SK-N-SH (cell line): ENCODE results near the gene IL3. TPM values are rescaled to one million over a fixed set of nuclear protein-coding genes. Genes with fewer than 3 reads are reported as not detected.

Experiments used
- CTCF ChIA-PET: fragments of 300-600, 350-600 bp; formaldehyde crosslinking; extraction: SDS; loops from one replicate; lab custom pipeline; 2021; lab: Yijun Ruan, JAX
- POLR2A ChIA-PET: fragments of 350-600 bp; sonication (Branson Sonifier 250); formaldehyde crosslinking; extraction: SDS; loops from one replicate; lab custom pipeline; 2020; ENCODE audit warnings: antibody characterized with exemption, inconsistent platforms; lab: Yijun Ruan, JAX
- DNase-seq: peaks from one replicate; pipeline ENCODE4 v3.0.0; 2012
- H2AFZ ChIP-seq: fragments of 200-600 bp; sonication (generic); 2 replicates; pipeline ENCODE4 v1.8.1; 2016; ENCODE audit warnings: antibody characterized with exemption, mild to moderate bottlenecking, low read depth
- H3F3A ChIP-seq: fragments of 200-600 bp; sonication (generic); replicated peaks from 2 replicates; pipeline ENCODE3; 2016; ENCODE audit warnings: antibody characterized with exemption, mild to moderate bottlenecking; ENCODE audit not compliant: insufficient read depth
- H3K27ac ChIP-seq, 2 experiments: fragments of 200-500 bp in 1 of 2; fragments of 200-600 bp in 1 of 2; sonication (Bioruptor generic) in 1 of 2; sonication (generic), shearing (Covaris generic) in 1 of 2; 2 replicates each; pipeline versions ENCODE4 v1.5.1 to v1.6.1; 2014 to 2016; ENCODE audit warnings: low read depth in 2 of 2, inconsistent platforms in 1 of 2, low read length in 1 of 2, mild to moderate bottlenecking in 1 of 2, mixed read lengths in 1 of 2
- H3K27me3 ChIP-seq: fragments of 200-600 bp; sonication (generic), shearing (Covaris generic); 2 replicates; pipeline ENCODE4 v1.6.1; 2016; ENCODE audit warnings: mixed run types; ENCODE audit not compliant: insufficient read depth
- H3K36me3 ChIP-seq, 2 experiments: fragments of 200-500 bp in 1 of 2; fragments of 200-600 bp in 1 of 2; sonication (Bioruptor generic) in 1 of 2; sonication (generic) in 1 of 2; replicated peaks in 1 of 2; 2 replicates each; pipeline versions ENCODE3 to v1.5.1; 2014 to 2016; ENCODE audit warnings: low read length in 1 of 2, mild to moderate bottlenecking in 1 of 2; ENCODE audit not compliant: insufficient read depth in 2 of 2, control insufficient read depth in 1 of 2
- H3K4me1 ChIP-seq, 2 experiments: fragments of 200-500 bp in 1 of 2; fragments of 200-600 bp in 1 of 2; sonication (Bioruptor generic) in 1 of 2; sonication (generic), shearing (Covaris generic) in 1 of 2; 2 replicates each; pipeline versions ENCODE4 v1.5.1 to v1.6.1; 2014 to 2016; ENCODE audit warnings: low read depth in 1 of 2, low read length in 1 of 2, mixed run types in 1 of 2; ENCODE audit not compliant: insufficient read depth in 2 of 2, control insufficient read depth in 1 of 2
- H3K4me2 ChIP-seq: fragments of 200-600 bp; sonication (generic), shearing (Covaris generic); 2 replicates; pipeline ENCODE4 v1.6.1; 2017; ENCODE audit warnings: mixed run types
- H3K4me3 ChIP-seq, 2 experiments: fragments of 200-500 bp in 1 of 2; fragments of 200-600 bp in 1 of 2; sonication (Bioruptor generic) in 1 of 2; sonication (generic), shearing (Covaris generic) in 1 of 2; 2 replicates each; pipeline versions ENCODE4 v1.5.1 to v1.8.1; 2014 to 2016; ENCODE audit warnings: low read depth in 2 of 2, inconsistent platforms in 1 of 2, low read length in 1 of 2, mild to moderate bottlenecking in 1 of 2, mixed read lengths in 1 of 2, moderate library complexity in 1 of 2
- H3K79me2 ChIP-seq: fragments of 200-600 bp; sonication (generic); 2 replicates; pipeline ENCODE4 v1.8.1; 2017; ENCODE audit warnings: mild to moderate bottlenecking; ENCODE audit not compliant: insufficient read depth
- H3K9ac ChIP-seq: fragments of 200-600 bp; sonication (generic); 2 replicates; pipeline ENCODE4 v1.6.1; 2017; ENCODE audit warnings: mixed run types
- H3K9me2 ChIP-seq: fragments of 200-600 bp; sonication (generic); 2 replicates; pipeline ENCODE4 v1.6.1; 2017; ENCODE audit warnings: mixed run types
- H3K9me3 ChIP-seq: fragments of 200-600 bp; sonication (generic); 2 replicates; pipeline ENCODE4 v1.6.1; 2017; ENCODE audit warnings: mixed run types, mild to moderate bottlenecking, moderate library complexity
- H4K20me1 ChIP-seq: fragments of 200-600 bp; sonication (generic); 2 replicates; pipeline ENCODE4 v1.6.1; 2017; ENCODE audit warnings: mild to moderate bottlenecking, mixed run types; ENCODE audit not compliant: insufficient read depth
- EP300 ChIP-seq, 2 experiments: IDR thresholded peaks; 2 replicates each; pipeline versions ENCODE4 v1.4.0 to v1.6.1; 2012; ENCODE audit warnings: borderline replicate concordance in 1 of 2, low read depth in 1 of 2, low read length in 1 of 2
- EZH2phosphoT487 ChIP-seq: fragments of 200-600 bp; sonication (generic); IDR thresholded peaks from 2 replicates; pipeline ENCODE4 v1.6.1; 2017; ENCODE audit warnings: low read depth, mixed run types, mild to moderate bottlenecking, antibody characterized with exemption, moderate library complexity, borderline replicate concordance
- FOXJ3 ChIP-seq: sonication (generic); formaldehyde crosslinking; IDR thresholded peaks from 2 replicates; pipeline ENCODE4 v1.5.1; 2020; ENCODE audit warnings: mild to moderate bottlenecking, missing genetic modification reagents
- GABPA ChIP-seq: IDR thresholded peaks from 2 replicates; pipeline ENCODE4 v1.4.0; 2012; ENCODE audit warnings: low read depth, mild to moderate bottlenecking
- GATA2 ChIP-seq: sonication (generic); formaldehyde crosslinking; IDR thresholded peaks from 2 replicates; pipeline ENCODE4 v1.5.0; 2020; ENCODE audit warnings: mild to moderate bottlenecking, missing genetic modification reagents
- IRF3 ChIP-seq: fragments of 150-350 bp; IDR thresholded peaks from 2 replicates; pipeline ENCODE4 v1.6.1; 2016; ENCODE audit warnings: mild to moderate bottlenecking, low read depth, low read length
- JUND ChIP-seq: IDR thresholded peaks from 2 replicates; pipeline ENCODE4 v1.4.0; 2012
- MEF2A ChIP-seq: IDR thresholded peaks from 2 replicates; pipeline ENCODE4 v1.4.0; 2012; ENCODE audit warnings: low read depth, borderline replicate concordance
- MXI1 ChIP-seq: IDR thresholded peaks from 2 replicates; pipeline ENCODE4 v1.6.1; 2012; ENCODE audit warnings: mild to moderate bottlenecking, low read depth, low read length, improper control_type of control experiment
- NRF1 ChIP-seq: IDR thresholded peaks from 2 replicates; pipeline ENCODE4 v1.6.1; 2012; ENCODE audit warnings: low read depth, mild to moderate bottlenecking, low read length
- PBX3 ChIP-seq: IDR thresholded peaks from 2 replicates; pipeline ENCODE4; 2012
- RAD21 ChIP-seq: IDR thresholded peaks from 2 replicates; pipeline ENCODE4 v1.6.1; 2012; ENCODE audit warnings: mild to moderate bottlenecking, low read length
- RFX5 ChIP-seq: IDR thresholded peaks from 2 replicates; pipeline ENCODE4 v1.6.1; 2012; ENCODE audit warnings: mild to moderate bottlenecking, improper control_type of control experiment, low read length
- RXRA ChIP-seq: IDR thresholded peaks from 2 replicates; pipeline ENCODE4 v1.4.0; 2012; ENCODE audit warnings: low read depth, mild to moderate bottlenecking, borderline replicate concordance
- TEAD4 ChIP-seq: IDR thresholded peaks from 2 replicates; pipeline ENCODE4 v1.4.0; 2012; ENCODE audit warnings: mild to moderate bottlenecking, borderline replicate concordance; ENCODE audit not compliant: insufficient read depth
- YY1 ChIP-seq: IDR thresholded peaks from 2 replicates; pipeline ENCODE4 v1.4.0; 2012; ENCODE audit warnings: low read depth, mild to moderate bottlenecking
- WGBS: methylation state at CpG from one replicate; pipeline ENCODE4 v1.1.6; 2017; ENCODE audit warnings: low lambda C conversion rate; 5-methylcytosine and 5-hydroxymethylcytosine counted together
- polyA plus RNA-seq, 3 experiments: library from polyadenylated mRNA; depleted of rRNA; stranded (reverse); fragments of >200 nt; gene quantifications; 2 replicates each; pipeline ENCODE4 v1.2.3, GENCODE V29; 2012
- TF ChIP-seq, protein P1 (sequence below): IDR thresholded peaks from 2 replicates; pipeline ENCODE4 v1.6.1; 2012; ENCODE audit warnings: mild to moderate bottlenecking, low read depth, low read length, moderate library complexity

The IL3 gene
- polyA plus RNA-seq, 1 of the 3 experiments (the other 2 are of a cell fraction): not detected

GRCh38 chr5:132110930-132111329 lies 50.5 kb downstream of the IL3 start:
- no peak for DNase-seq
- Histone ChIP-seq H3F3A (no peaks in the 10 kb centered on the region), H3K4me1 (no peaks in the 10 kb centered on the region), H3K4me2 (no peak overlapping the region), H3K27me3 (no peaks in the 10 kb centered on the region), H3K4me3 (no peak overlapping the region), H3K27ac (no peak overlapping the region), H3K9me2 (no peaks in the 10 kb centered on the region), H2AFZ (no peak overlapping the region), H3K9me3 (no peaks in the 10 kb centered on the region), H4K20me1 (no peaks in the 10 kb centered on the region), H3K79me2 (no peaks in the 10 kb centered on the region), H3K9ac (no peak overlapping the region), H3K36me3 (no peaks in the 10 kb centered on the region)
- CTCF ChIA-PET: no interaction called here
- TF ChIP-seq TEAD4: no peak
- TF ChIP-seq EZH2phosphoT487: no peak
- TF ChIP-seq YY1: no peak
- TF ChIP-seq GABPA: no peak
- TF ChIP-seq RXRA: no peak
- TF ChIP-seq NRF1: no peak
- TF ChIP-seq GATA2: no peak
- no peak for TF ChIP-seq JUND
- TF ChIP-seq IRF3: no peak
- no peak for TF ChIP-seq PBX3
- POLR2A ChIA-PET: no interaction called here

GRCh38 chr5:132112111-132112510 lies 51.7 kb downstream of the IL3 start:
- no peaks in the 10 kb centered on the region for H3F3A ChIP-seq
- H3K27ac ChIP-seq: no peak overlapping the region
- H3K27me3 ChIP-seq: no peaks in the 10 kb centered on the region; the same call in 1 of the 2 replicates
- no peaks in the 10 kb centered on the region for H3K9me3 ChIP-seq
- POLR2A ChIA-PET: no interaction called here
- DNase-seq: no peak
- CTCF ChIA-PET: no interaction called here
- H3K4me3 ChIP-seq: no peak overlapping the region
- no peak overlapping the region for H2AFZ ChIP-seq
- H3K4me1 ChIP-seq: no peaks in the 10 kb centered on the region
- no peaks in the 10 kb centered on the region for H4K20me1 ChIP-seq
- TF ChIP-seq EP300 (IDR thresholded peaks at IDR 0.05; ENCODE audit: borderline replicate concordance in 1 of 2, low read depth in 1 of 2, low read length in 1 of 2): no peak
- TF ChIP-seq, protein P1, sequence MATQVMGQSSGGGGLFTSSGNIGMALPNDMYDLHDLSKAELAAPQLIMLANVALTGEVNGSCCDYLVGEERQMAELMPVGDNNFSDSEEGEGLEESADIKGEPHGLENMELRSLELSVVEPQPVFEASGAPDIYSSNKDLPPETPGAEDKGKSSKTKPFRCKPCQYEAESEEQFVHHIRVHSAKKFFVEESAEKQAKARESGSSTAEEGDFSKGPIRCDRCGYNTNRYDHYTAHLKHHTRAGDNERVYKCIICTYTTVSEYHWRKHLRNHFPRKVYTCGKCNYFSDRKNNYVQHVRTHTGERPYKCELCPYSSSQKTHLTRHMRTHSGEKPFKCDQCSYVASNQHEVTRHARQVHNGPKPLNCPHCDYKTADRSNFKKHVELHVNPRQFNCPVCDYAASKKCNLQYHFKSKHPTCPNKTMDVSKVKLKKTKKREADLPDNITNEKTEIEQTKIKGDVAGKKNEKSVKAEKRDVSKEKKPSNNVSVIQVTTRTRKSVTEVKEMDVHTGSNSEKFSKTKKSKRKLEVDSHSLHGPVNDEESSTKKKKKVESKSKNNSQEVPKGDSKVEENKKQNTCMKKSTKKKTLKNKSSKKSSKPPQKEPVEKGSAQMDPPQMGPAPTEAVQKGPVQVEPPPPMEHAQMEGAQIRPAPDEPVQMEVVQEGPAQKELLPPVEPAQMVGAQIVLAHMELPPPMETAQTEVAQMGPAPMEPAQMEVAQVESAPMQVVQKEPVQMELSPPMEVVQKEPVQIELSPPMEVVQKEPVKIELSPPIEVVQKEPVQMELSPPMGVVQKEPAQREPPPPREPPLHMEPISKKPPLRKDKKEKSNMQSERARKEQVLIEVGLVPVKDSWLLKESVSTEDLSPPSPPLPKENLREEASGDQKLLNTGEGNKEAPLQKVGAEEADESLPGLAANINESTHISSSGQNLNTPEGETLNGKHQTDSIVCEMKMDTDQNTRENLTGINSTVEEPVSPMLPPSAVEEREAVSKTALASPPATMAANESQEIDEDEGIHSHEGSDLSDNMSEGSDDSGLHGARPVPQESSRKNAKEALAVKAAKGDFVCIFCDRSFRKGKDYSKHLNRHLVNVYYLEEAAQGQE: no peak
- TF ChIP-seq RAD21: no peak
- no peak for TF ChIP-seq NRF1
- no peak for TF ChIP-seq FOXJ3 (CRISPR knock-in tag)
- no peak for TF ChIP-seq MXI1
- no peak for TF ChIP-seq MEF2A
- no peak for TF ChIP-seq RFX5
- no peaks in the 10 kb centered on the region for H3K9me2 ChIP-seq
- 80% methylated on average over 3 of the region's 3 CpGs for WGBS
- no peak overlapping the region for H3K4me2 ChIP-seq
- no peak overlapping the region for H3K9ac ChIP-seq
- H3K79me2 ChIP-seq: no peaks in the 10 kb centered on the region
- no peaks in the 10 kb centered on the region for H3K36me3 ChIP-seq
